ENCODE data around the gene PKD1.

Gene PKD1

DNA sequence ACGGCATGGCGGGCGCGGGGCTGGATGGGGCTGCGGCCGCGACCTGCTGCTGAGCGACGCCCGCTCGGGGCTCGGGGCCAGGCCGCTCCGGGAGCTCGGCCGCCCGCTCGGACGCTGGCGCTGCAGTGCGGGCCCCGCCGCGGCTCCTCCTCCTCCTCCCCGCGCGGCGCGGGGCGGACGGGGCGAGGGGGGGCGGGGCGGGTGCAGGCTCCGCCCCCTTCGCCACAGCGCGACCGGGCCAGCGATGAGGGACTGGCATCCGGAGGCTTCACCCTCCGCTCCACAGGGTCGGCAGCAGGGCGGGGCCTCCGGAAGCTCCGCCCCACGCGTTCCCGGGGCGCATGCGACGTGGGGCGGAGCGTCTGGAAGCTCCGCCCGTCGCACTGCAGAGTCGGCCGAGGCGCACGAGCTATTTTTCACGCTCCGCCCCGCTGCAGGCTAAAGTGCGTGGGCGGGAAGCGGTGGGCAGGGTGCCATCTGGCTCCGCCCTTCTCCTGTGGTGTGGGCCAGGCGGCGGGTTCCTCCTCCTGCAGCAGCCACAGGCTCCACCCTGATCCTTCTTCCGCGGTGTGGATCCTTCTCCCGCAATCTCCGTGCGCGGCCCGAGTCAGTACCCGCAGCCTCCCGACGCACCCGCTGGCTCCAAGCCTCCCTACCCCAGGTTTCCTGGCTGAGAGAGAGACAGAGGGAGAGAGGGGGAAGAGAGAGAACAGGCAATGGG, at the start of gene PKD1:
PKD1 (minus strand) TSS at position 129 of the 721 bp plus-strand sequence. CDS start 209 bp downstream, outside the sequence.
- TF ChIP-seq POLR2A (IDR thresholded peaks at IDR 0.05; ENCODE audit: low read length) = peak; percentile 14
- peak; percentile 94 to 96 for DNase-seq

DNA sequence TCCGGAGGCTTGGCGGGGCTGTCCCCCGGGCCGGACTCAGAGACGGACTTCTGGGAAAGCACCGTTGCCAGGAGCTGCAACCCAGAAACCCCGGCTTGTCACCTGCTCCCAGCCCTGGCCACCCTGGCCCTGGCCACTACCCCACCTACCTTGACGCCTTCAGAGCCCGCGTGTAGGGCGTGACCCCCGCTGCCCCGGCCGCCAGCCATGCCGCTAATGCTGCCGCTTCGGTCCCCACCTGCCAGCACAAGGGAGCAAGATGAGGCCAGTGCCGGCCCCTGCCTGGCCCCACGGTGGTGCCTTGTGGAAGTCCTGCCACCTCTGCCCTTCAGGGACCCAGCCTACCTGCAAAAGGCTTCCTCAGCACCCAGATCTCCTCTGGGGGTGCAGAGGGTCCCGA, 49.3 kb upstream of the PKD1 start:
- no peak for DNase-seq
- TF ChIP-seq POLR2A (IDR thresholded peaks at IDR 0.05; ENCODE audit: low read length) = no peak
- TF ChIP-seq GATA1 (IDR thresholded peaks at IDR 0.05; ENCODE audit: low read depth, low read length) = no peak

DNA sequence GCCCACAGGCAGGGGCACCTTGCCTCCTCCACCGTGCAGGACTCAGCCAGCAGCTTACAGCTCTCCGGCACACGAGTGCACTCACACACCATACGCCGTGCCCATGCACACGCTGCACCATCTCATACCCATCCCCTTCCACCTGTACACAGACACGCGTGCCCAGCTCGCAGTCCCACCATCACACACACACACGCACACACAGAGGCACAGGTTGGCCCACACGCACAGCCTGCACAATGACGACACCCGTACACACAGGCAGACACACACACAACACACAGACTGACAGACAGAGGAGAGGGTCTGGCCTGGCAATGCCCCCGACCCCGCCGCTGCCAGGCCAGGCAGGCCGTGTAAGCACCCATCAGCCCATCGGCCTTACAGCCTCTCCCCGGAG, 48.6 kb upstream of the PKD1 start:
- TF ChIP-seq POLR2A (IDR thresholded peaks at IDR 0.05; ENCODE audit: low read length) = no peak
- no peak for TF ChIP-seq GATA1 (IDR thresholded peaks at IDR 0.05; ENCODE audit: low read depth, low read length)
- no peak for DNase-seq

DNA sequence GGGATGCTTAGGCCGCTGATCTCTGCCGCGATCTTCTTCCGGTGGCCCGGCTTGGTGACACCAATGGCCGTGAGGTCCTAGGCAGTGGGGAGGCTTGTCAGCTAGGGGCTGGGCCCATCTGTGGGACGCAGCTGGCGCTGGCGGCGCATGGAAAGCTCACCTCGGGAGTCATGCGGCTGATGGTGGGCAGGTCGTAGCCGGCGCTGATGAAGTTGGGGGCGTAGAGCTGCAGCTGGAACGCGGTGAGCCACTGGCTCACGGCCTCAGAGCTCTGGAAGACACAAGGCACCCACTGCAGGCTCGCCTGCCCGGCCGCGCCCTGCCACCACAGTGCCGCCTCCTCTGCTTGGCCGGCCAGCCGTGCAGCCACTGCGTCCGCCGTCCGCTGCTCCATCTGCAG, 48.0 kb upstream of the PKD1 start:
- no peak for DNase-seq
- TF ChIP-seq GATA1 (IDR thresholded peaks at IDR 0.05; ENCODE audit: low read depth, low read length) (no peak), POLR2A (IDR thresholded peaks at IDR 0.05; ENCODE audit: low read length) (no peak)

DNA sequence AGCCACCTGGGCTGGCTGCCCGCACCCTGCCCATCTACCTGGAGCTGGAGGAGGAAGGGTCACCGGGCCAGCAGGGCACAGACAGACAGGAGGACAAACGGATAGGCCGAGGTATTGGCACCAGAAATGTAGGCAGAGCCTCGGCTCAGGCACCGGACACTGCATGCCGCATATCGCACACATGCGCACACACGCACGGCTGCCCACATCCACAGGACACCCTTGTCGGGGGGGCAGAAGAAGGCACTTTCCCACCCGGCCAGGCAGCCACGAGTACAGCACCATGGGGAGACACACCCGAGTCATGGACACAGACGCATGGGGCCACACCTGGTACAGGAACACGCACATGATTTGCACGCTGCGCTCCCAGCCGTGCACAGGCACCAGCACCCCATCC, 46.3 kb upstream of the PKD1 start:
- DNase-seq = no peak
- no peak for TF ChIP-seq POLR2A (IDR thresholded peaks at IDR 0.05; ENCODE audit: low read length)
- no peak for TF ChIP-seq GATA1 (IDR thresholded peaks at IDR 0.05; ENCODE audit: low read depth, low read length)

DNA sequence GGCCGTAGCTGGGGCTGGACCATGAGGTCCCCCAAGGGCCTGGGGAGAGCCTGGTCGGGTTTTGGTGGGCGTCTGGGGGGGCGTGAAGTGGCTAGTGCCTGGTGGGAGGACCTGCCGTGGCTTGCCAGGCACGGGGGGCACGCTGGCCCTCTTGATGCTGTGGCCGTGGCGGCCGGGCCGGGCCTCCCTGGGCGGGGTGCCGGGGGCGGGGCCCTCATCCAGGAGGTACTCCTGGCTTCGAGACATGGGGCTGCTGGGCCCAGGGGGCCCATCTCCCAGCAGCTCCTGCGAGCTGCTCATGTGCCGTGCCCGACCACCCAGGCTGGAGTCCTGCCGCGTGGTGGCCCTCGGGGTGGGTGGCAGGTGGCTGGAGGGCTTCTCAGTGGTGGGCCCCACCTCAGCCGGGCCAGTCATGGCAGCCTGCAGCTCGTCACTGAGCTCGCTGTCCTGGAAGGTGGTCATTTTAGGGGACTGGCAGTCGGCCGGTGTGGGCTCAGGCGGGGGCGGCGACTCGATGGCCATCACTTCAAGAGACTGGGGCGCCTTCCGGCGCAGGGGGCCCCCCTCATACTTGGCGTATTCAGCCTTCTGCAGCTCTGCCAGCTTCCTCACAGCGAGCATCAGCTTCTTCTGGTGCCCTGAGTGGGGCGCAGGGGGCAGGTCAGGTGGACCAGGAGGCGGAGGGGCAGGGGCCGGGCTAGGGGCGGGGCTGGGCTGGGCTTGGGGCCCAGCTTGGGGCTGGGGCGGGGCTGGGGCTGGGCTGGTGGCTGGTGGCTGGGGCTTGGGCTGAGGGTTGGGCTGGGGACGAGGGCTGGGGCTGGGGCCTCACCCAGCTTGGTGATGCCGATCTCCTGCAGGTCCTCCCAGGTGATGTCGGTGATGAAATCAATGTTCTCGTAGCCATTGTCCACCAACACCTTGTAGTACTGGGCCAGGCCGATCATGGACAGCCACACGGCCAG, 45.5 kb upstream of the PKD1 start:
- TF ChIP-seq GATA1 (IDR thresholded peaks at IDR 0.05; ENCODE audit: low read depth, low read length) (no peak), POLR2A (IDR thresholded peaks at IDR 0.05; ENCODE audit: low read length) (no peak)
- DNase-seq = no peak

DNA sequence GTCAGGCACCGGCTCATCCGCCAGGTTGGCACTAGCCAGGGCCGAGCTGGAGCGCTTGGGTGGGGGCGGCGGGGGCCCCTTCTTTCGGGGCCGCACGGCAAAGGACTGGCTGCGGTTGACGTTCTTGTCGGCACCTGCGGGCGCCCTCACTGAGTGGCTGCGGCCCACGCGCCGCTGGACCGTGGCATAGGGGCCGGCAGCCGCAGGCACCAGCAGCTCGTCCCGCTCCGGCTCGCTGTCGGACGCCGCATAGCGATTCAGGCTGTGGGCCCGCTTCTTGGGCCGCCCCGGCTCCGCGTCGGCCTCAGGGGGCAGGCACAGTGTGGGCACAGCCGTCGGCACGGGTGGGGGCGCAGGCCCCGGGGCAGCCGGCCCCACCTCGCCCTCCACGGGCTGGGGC, 44.8 kb upstream of the PKD1 start:
- DNase-seq = no peak
- TF ChIP-seq POLR2A (IDR thresholded peaks at IDR 0.05; ENCODE audit: low read length) = no peak
- no peak for TF ChIP-seq GATA1 (IDR thresholded peaks at IDR 0.05; ENCODE audit: low read depth, low read length)

DNA sequence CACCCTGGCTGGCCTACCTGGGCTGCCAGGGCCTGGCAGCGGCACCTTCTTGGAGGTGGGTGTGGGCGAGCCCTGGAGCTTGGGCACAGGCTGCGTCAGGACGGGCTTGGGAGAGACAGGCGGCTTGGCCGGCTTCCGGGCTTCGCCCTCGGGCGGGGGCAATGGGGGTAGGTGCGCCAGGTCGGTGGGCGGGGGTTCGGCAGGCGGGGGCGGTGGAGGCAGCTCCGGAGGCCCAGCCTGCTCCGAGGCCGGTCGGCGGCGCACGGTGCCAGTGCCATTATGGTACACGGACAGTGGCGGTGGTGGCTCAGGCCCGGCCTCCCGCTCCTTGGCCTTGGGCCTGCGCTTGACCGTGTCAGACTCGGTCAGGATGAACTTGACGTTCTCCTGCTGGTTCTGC, 43.9 kb upstream of the PKD1 start:
- DNase-seq = no peak
- no peak for TF ChIP-seq GATA1 (IDR thresholded peaks at IDR 0.05; ENCODE audit: low read depth, low read length)
- no peak for TF ChIP-seq POLR2A (IDR thresholded peaks at IDR 0.05; ENCODE audit: low read length)

DNA sequence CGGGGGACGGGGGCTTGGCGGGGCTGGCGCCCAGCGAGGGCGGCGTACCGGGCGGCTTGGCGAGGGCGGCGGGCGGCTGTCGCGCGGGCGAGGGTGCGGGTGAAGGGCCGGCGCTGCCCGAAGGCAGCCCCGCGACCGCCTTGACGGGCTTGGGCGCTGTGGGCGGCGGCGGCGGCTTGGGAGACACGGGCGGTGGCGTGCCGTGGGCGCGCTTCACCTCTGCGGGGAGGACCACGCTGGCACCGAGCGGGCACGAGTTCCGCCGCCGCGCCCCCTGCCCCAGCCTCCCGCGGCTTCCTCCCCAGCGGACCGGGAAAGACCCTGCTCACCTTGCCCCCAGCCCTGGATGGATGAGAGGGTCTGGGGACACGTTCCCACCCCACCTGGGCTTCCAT, 43.4 kb upstream of the PKD1 start:
- DNase-seq = no peak
- TF ChIP-seq GATA1 (IDR thresholded peaks at IDR 0.05; ENCODE audit: low read depth, low read length) = no peak

DNA sequence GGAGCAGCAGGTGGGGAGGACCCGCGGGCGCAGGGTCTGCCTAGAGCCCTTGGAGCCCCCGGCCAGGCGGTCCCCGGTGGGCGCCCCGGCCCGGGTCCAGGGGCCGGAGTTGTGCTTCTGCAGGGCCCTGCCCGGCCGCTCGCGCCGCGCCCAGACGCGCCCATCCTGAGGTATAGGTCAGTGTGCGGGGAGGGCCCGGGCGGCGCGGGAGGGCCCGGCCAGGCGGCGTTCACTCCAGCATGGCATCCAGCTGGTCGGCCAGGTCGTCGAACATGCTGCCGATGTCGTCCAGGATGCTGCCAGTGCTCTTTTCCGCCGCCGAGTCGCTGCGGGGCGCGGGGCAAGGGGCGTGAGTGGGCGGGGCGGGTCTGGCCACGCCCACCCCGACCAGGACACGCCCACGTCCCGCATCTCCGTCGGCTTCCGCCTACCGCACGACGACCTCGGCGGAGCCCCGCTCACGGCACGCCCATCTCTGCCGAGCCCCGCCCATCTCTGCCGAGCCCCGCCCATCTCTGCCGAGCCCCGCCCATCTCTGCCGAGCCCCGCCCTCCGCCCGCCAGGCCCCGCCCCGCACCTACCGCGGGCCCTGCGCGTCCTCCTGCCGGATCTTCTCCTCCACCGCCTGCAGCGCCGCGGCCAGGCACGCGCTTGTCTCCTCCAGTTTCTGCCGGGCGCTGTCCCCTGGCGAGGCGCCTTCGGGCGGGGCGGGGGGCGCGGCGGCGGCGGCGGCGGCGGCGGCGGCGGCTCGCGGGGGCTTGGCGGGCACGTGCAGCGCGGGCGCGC, 42.8 kb upstream of the PKD1 start:
- no peak for TF ChIP-seq POLR2A (IDR thresholded peaks at IDR 0.05; ENCODE audit: low read length)
- no peak for TF ChIP-seq GATA1 (IDR thresholded peaks at IDR 0.05; ENCODE audit: low read depth, low read length)
- DNase-seq = peak; percentile 71 to 73

DNA sequence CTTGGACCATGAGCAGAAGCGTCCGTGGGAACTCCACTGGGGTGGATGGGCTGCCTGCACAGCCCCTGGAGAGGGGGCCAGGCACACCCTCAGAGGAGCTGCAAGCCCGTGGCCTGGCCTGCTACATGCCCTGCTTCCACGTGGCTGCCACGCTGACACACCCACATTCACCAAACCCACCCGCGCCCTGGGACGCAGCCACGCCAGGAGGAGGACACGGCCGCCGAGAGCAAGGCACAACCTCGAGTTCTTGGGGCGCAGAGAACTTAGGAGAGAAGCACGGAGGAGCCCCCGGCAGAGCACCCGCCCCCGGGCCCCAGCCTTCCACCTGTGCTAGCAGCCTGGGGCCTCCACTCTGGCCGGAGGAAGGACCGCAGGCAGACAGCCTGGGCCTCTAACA, 41.9 kb upstream of the PKD1 start:
- no peak for TF ChIP-seq POLR2A (IDR thresholded peaks at IDR 0.05; ENCODE audit: low read length)
- no peak for TF ChIP-seq GATA1 (IDR thresholded peaks at IDR 0.05; ENCODE audit: low read depth, low read length)
- DNase-seq = no peak

DNA sequence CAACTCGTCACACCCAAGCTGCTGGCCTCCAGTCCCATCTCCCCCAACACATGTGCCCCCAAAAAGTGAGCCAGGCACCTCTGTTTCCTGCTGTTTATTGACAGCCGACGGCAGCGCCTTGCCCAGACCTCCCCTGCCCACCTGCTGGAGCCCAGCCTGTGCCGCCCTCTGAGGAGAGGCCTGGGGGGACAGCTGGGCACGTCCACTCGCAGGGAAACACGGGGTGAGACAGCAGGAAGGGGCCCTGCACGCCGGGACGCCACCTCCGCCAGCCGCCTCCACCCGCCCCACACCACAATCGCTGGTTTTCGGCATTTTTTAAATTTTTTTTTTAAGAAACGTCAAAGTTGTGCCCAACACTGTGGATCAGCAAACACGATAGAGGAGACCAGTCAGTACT, 41.4 kb upstream of the PKD1 start:
- DNase-seq = no peak
- TF ChIP-seq GATA1 (IDR thresholded peaks at IDR 0.05; ENCODE audit: low read depth, low read length) (no peak), POLR2A (IDR thresholded peaks at IDR 0.05; ENCODE audit: low read length) (no peak)

DNA sequence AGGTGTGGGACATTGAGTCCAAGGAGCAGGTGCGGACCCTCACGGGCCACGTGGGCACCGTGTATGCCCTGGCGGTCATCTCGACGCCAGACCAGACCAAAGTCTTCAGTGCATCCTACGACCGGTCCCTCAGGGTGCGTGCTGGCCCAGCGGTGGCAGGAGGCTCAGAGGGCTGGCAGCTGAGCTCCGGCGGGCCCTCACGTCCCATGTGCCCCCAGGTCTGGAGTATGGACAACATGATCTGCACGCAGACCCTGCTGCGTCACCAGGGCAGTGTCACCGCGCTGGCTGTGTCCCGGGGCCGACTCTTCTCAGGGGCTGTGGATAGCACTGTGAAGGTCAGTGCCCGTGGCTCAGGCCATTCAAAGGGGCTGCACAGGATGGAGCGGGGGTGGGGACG, 40.3 kb upstream of the PKD1 start:
- DNase-seq = no peak
- TF ChIP-seq POLR2A (IDR thresholded peaks at IDR 0.05; ENCODE audit: low read length) (no peak), GATA1 (IDR thresholded peaks at IDR 0.05; ENCODE audit: low read depth, low read length) (no peak)

DNA sequence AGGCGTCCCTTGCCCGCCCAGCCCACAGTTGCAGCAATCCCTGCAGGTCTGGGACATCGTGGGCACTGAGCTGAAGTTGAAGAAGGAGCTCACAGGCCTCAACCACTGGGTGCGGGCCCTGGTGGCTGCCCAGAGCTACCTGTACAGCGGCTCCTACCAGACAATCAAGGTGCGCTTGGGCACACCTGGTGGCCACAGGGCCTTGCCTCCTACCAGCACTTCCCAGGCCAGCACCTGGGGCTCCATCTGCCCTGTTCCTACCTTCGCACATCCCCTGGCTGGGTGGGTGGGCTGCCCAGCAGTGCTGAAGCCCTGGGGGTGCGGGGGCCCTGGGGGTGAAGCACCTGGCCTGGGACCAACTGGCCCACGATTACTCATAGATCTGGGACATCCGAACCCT, 39.8 kb upstream of the PKD1 start:
- no peak for DNase-seq
- TF ChIP-seq POLR2A (IDR thresholded peaks at IDR 0.05; ENCODE audit: low read length) (no peak), GATA1 (IDR thresholded peaks at IDR 0.05; ENCODE audit: low read depth, low read length) (no peak)
